HFF-Myc (cell line): ENCODE data around the gene PLEKHA5.
A peak's percentile ranks its signal among the peaks of the same experiment; 100 is the strongest.

ENCODE experiments used
- DNase-seq: peaks from one replicate; pipeline ENCODE4 v3.0.0-alpha.2; 2011; ENCODE audit warnings: low read depth; ENCODE audit errors: extremely low read depth
- H3K4me3 ChIP-seq: replicated peaks from 2 replicates; pipeline ENCODE4 v1.5.1; 2011; ENCODE audit warnings: low read depth, mild to moderate bottlenecking, control low read depth, low read length
- TF ChIP-seq, protein P1 (sequence below): IDR thresholded peaks from 2 replicates; pipeline ENCODE4 v1.5.1; 2012; ENCODE audit warnings: mild to moderate bottlenecking, low read depth, low read length, control low read depth; ENCODE audit errors: missing control alignments

Gene PLEKHA5

DNA sequence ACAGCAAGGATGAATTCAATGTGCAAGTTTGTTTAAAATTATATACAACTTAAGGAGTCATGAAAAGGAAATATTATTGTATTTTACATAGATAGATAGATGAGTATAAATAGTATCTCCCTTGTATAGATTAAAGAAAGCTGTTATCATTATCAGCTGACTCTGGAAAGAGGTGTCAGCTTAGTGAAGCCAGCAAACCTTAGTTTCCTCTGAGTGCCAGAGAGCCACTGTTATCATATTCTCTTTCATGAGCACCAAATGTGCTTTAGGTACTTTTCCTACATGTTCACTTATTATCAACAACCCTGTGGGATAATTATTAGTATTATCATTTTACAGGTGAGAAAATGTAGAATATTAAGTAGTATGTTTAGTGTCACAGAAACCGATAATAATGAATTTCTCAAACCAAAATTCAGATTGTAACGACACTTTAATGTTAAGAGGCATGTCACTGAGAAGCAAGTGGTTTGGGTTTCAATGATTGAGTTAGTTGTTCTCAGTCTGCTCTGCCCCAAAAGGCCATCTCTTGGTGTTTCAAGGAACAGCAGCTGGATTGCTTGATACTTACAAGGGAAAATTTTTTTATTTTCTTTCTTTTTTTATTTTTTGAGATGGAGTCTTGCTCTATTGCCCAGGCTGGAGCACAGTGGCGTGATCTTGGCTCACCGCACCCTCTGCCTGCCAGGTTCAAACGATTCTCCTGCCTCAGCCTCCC lies 53.7 kb downstream of the PLEKHA5 start:
- no peak overlapping the region for H3K4me3 ChIP-seq
- no peak for DNase-seq
- TF ChIP-seq, protein P1, sequence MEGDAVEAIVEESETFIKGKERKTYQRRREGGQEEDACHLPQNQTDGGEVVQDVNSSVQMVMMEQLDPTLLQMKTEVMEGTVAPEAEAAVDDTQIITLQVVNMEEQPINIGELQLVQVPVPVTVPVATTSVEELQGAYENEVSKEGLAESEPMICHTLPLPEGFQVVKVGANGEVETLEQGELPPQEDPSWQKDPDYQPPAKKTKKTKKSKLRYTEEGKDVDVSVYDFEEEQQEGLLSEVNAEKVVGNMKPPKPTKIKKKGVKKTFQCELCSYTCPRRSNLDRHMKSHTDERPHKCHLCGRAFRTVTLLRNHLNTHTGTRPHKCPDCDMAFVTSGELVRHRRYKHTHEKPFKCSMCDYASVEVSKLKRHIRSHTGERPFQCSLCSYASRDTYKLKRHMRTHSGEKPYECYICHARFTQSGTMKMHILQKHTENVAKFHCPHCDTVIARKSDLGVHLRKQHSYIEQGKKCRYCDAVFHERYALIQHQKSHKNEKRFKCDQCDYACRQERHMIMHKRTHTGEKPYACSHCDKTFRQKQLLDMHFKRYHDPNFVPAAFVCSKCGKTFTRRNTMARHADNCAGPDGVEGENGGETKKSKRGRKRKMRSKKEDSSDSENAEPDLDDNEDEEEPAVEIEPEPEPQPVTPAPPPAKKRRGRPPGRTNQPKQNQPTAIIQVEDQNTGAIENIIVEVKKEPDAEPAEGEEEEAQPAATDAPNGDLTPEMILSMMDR, result no peak

DNA sequence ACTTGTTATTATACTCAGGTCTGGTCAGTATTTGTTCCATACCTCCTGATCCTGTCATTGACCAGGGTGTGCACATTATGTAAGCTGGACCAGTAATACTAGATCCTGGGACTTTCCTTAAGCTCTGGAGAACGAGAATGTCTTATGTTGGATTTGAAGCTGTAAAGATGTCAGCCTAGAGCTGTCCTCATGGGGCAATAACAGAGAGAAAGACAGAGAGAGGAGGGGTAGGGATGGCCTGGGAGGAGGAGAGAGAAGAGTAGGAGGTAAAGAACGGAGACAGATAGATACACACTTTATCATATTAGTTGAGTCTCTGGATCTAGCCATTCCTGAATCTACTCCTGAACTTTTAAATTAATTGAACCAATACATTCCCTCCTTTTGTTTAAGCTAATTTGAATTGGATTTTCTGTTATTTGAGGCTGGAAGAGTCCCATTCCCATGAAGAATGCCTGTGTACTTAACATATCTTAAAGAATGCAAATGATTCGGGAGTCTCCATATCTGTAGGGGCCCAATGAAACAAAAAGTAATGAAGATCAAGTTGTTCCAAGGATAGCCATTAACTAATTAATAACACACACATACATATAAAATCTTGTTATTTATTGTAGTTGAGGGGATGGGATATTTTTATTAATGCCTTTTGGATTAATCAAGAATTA lies 55.9 kb downstream of the PLEKHA5 start:
- H3K4me3 ChIP-seq, result no peak overlapping the region
- TF ChIP-seq, protein P1, result no peak
- no peak for DNase-seq

DNA sequence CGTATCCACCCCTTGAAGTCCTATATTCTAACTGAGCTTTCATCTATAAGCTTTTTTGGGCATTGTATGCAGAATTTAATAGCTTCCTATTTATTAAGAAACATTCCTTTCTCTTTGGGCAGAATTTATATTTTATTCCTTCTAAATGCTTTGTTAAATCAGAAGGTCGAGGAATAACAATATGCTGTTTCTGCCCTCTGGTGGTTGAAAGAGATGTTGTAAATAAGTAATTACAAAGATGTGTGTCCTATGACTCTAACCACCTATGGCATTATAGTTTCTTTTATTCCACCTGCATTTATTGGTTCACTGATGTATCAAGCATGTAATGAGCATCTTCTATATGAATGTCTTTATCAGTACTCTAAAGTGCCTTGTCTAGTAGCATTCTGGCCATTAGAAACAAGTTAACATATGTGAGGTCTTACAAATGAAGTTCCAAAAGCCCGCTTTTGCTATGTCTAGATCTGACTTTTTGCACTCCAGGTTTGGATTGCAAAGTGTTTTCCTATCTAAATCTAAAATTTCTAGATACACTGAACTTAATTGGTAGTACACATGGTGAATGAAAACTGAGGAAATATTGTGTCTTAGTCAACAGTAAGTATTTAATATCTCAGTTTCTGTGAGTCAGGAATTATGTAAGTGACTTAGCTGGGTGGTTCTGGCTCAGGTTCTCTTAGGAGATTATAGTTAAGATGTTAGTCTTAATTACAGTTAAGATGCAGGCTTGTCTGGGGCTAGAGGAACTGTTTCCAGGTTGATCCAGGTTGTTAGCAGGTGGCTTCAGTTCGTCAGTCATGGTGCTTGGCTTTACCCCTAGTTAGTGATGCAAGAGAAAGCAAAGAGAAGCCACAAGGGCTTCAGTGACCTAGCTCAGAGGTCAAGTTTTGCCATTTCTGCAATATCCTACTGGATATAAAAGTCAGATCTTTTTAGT lies 57.5 kb downstream of the PLEKHA5 start:
- no peak overlapping the region for H3K4me3 ChIP-seq
- TF ChIP-seq, protein P1, result peak; percentile 35
- peak; percentile 32 for DNase-seq

DNA sequence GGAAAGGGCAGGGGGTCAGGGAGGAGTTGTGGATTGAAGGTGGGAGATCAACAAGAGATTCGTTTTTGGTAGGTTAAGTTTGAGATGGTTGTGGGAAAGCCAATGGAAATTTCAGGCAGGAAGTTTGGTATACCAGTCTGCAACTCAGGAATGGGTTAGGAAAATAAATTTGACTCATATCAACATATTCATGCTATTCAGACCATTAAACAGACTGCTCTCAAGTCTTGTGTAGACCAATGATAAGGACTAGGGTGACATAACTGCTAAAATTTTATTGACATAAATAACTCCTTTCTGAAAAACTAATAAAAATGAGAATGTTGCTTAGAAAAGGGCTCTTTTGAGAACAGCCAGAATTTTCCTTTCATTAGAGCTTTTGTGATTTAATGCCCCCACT lies 60.0 kb downstream of the PLEKHA5 start:
- no peak overlapping the region for H3K4me3 ChIP-seq
- TF ChIP-seq, protein P1, result no peak
- no peak for DNase-seq

DNA sequence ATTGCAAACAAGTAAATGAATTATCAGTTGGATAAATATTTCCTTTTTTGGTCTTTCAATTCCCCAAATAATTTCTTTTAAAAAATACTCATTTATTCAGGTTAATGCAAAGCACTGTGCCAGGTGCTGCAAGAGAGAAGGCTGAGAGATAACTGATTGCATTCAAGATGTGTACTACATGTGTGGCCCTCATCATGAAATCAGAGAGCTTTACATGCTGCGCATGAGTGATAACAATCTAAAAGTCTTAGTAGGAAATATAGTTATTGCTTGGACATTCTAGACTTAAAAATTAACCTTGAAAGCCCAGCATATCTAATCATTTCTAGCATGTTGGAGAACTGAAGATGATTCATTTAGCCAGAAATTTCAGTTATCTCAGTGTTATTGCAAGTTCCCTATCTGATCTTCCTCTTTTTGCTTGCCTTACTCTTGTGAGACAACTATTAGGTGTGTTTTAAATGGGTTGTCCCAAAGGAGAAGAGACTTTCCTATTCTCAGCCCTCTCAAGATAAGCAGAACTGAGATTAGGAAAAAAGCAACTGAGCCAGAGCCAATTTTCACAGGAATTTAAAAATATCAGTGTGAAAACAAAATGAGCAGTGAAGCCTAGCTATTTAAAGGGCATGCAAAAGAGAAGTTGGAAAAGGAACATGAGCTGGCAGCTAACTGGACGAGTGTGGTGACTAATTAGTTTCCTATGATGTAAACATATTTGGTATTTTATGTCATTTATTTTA lies 60.9 kb downstream of the PLEKHA5 start:
- H3K4me3 ChIP-seq, result no peak overlapping the region
- TF ChIP-seq, protein P1, result no peak
- DNase-seq, result no peak

DNA sequence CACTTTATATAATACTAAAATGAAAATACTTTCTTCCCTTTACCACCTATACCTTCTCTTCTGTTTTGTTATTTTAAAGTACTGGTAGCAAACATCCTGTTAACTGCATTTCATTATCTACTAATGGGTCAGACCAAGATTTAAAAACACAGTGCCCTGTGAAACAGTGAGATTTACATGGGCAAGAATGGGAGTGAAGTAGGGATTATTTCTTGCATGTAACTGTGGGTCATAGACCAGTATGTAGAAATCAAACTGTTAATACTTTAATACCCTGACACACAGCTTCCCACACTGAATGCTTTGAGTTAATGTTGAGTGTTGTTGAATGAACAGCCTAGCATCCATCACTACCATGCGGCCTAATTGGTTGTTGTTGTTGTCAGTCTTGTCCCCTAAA lies 61.6 kb downstream of the PLEKHA5 start:
- TF ChIP-seq, protein P1, result no peak
- DNase-seq, result no peak
- no peak overlapping the region for H3K4me3 ChIP-seq
